ENCODE measurements around the gene DRGX.

Gene DRGX

GRCh38 chr10:49381111-49381900, 14.6 kb downstream of the DRGX start:
- no peaks in the 10 kb centered on the region for H3K9me3 ChIP-seq
- H3K4me3 ChIP-seq (ENCODE audit: low read depth in 1 of 2, low read length in 1 of 2): no peak overlapping the region
- H3K4me1 ChIP-seq (ENCODE audit: control insufficient read depth in 1 of 2, insufficient read depth in 1 of 2, low read depth in 1 of 2, low read length in 1 of 2): peaks cover 8% of the 10 kb centered on the region in 2 experiments
- no peaks in the 10 kb centered on the region for H3K36me3 ChIP-seq
- no peak for TF ChIP-seq CTCF (IDR thresholded peaks at IDR 0.05)
- no peaks in the 10 kb centered on the region for H3K27me3 ChIP-seq
- H3K27ac ChIP-seq: no peak overlapping the region

DNA sequence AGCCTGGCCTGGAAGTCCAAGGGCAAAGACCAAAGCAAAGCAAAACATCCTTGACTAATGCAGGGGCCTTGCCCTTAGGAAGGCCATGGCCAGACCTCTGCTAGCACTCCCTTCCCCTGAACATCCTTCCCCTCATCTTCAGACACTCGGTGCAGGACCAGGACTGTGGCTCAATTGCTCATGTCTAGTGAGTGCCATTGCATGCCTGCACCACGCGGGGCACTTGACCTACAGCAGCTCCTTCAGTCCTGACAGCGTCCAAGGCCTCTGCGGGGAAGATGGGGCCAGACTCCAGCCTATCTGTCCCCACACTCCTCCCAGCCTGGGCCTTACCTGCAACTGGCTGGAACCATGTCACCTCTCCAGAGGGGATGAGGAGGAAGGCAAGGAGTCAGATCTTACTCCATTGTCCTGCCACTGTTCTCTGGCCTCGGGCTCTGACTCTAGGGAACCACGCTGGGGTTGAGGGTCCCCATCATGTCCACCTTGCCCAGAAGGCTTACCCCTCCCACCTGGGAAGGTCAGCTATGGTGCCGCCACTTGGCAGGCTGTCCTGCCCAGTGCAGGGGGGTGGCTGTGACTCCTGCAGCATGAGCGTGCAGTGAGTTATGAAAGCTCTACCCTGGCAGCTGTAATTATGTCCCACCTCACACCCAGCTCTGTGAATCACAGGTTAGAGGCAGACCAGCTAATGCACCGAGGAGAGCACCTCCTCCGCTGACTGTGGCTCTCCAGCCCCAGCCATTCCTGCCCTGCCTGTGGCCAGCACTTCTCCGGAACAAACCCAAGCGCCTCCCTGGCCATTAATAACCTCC, 16.1 kb downstream of the DRGX start:
- Histone ChIP-seq H3K9me3 (no peaks in the 10 kb centered on the region), H3K27me3 (no peaks in the 10 kb centered on the region), H3K27ac (no peak overlapping the region), H3K4me1 (ENCODE audit: control insufficient read depth in 1 of 2, insufficient read depth in 1 of 2, low read depth in 1 of 2, low read length in 1 of 2) (peaks cover 7% of the 10 kb centered on the region in 2 experiments), H3K4me3 (ENCODE audit: low read depth in 1 of 2, low read length in 1 of 2) (no peak overlapping the region), H3K36me3 (no peaks in the 10 kb centered on the region)
- TF ChIP-seq CTCF (IDR thresholded peaks at IDR 0.05): no peak

DNA sequence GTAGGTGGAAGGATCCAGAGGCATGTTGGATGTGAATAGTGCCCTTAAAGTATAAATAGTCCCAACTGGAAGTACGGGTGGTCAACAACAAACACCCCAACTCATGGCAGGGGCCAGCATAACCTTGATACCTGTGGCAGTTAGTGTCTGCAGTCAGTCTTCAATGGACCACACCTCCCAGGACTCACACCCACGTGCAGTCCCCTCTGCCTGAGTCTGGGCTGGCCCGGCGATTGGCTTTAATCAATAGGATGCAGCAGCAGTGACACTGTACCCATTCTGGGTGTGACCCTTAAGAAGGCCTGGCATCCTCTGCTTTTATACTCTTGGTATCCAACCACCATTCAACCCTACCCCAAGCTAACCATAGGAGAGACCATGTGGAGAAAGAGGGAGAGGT, 18.6 kb downstream of the DRGX start:
- H3K4me1 ChIP-seq (ENCODE audit: control insufficient read depth in 1 of 2, insufficient read depth in 1 of 2, low read depth in 1 of 2, low read length in 1 of 2): peaks cover 7% of the 10 kb centered on the region in 2 experiments
- no peaks in the 10 kb centered on the region for H3K36me3 ChIP-seq
- H3K9me3 ChIP-seq: no peaks in the 10 kb centered on the region
- no peak overlapping the region for H3K27ac ChIP-seq
- H3K4me3 ChIP-seq (ENCODE audit: low read depth in 1 of 2, low read length in 1 of 2): no peak overlapping the region
- no peak for TF ChIP-seq CTCF (IDR thresholded peaks at IDR 0.05)
- no peaks in the 10 kb centered on the region for H3K27me3 ChIP-seq

DNA sequence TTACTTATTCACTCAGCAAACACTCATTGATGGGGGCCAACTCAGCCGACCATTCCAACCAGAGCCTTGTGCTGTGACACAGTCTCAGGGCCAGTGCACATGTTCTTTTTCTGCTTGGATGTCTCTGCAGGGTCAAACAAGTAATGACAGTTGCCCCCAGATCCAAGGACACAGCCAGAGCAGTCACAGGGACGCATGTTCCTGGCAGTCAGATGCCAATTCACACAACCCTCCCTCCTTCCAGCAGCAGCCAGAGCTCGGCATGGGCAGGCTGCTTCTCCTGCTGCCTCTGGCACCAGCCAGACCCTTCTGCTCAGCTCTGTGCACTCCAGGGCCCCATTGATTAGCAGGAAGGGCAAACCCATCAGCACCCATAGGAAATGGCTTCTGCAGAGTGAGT, 20.3 kb downstream of the DRGX start:
- no peaks in the 10 kb centered on the region for H3K27me3 ChIP-seq
- H3K4me3 ChIP-seq (ENCODE audit: low read depth in 1 of 2, low read length in 1 of 2): no peak overlapping the region
- H3K36me3 ChIP-seq: no peaks in the 10 kb centered on the region
- no peak overlapping the region for H3K27ac ChIP-seq
- TF ChIP-seq CTCF (IDR thresholded peaks at IDR 0.05): no peak
- peaks cover 7% of the 10 kb centered on the region in 2 experiments for H3K4me1 ChIP-seq (ENCODE audit: control insufficient read depth in 1 of 2, insufficient read depth in 1 of 2, low read depth in 1 of 2, low read length in 1 of 2)
- H3K9me3 ChIP-seq: no peaks in the 10 kb centered on the region

DNA sequence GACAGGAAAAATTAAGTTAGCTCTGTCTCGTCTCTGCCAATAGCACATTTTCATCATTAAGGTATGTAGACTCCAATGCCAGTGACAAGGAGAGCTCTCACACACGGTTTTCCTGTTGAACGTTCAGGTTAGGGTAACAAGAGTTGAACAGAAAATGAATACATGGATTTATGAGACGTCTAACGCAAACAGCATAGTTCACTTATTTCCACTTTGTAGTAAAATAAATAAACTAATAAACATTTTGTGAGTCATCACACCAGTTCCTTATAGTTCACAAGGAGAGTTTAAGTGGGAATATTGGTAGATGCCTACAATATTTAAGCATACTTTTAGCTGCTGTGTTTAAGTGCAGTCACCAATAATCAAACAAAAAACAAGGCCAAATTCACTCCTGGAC, 21.1 kb downstream of the DRGX start:
- Histone ChIP-seq H3K4me3 (ENCODE audit: low read depth in 1 of 2, low read length in 1 of 2) (no peak overlapping the region), H3K4me1 (ENCODE audit: control insufficient read depth in 1 of 2, insufficient read depth in 1 of 2, low read depth in 1 of 2, low read length in 1 of 2) (peaks cover 7% of the 10 kb centered on the region in 2 experiments), H3K9me3 (no peaks in the 10 kb centered on the region), H3K27ac (no peak overlapping the region), H3K36me3 (no peaks in the 10 kb centered on the region), H3K27me3 (no peaks in the 10 kb centered on the region)
- TF ChIP-seq CTCF (IDR thresholded peaks at IDR 0.05): no peak
